DMS 273 treated with DMSO at 0.1 percent for 48 hours (cell line): ENCODE data around the gene SPNS2.
"Not testable (repeated sequence)": the region's sequence is repeated elsewhere in the genome, so short reads cannot be mapped to it uniquely, and the experiment has no call there.

ENCODE experiments used
- DNase-seq: peaks from one replicate; lab custom pipeline; 2025; lab: John Stamatoyannopoulos, UW

The SPNS2 gene

GRCh38 chr17:4572131-4572530, 73.5 kb downstream of the SPNS2 start:
- DNase-seq = no peak

DNA sequence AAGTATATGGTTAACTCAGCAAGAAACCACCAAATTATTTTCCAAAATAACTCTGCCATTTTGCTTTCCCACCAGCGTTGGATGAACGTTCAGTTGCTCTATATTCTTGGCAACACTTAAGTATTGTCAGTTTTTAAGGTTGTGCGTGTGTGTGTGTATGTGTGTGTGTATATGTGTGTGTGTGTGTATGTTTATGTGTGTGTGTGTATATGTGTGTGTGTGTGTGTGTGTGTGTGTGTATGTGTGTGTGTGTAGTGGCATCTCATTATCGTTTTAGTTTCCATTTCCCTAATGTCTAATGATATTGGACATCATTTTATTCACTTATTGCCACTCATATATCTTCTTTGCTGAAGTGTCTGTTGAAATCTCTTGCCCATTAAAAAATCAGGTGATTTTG, 74.4 kb downstream of the SPNS2 start:
- DNase-seq = no peak

DNA sequence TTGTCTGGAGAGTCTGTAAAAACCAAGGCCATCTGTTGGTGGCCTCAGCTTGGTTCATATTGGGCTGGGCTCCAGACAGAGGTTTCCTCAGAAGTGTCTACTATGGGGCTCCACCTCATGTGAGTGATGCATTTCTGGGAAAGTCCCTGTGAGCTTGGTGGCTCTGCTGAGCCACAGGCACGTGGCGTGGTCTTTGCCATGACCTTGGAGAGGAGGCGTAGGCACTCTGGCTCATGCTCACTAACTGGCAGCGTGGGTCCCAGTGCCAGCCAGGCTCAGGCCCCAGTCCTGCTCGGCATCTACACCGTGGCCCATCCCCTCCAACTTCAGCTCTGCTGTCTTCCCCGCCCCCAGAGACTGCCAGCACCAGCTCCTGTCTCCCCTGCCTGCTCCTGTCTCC, 75.0 kb downstream of the SPNS2 start:
- DNase-seq = no peak

DNA sequence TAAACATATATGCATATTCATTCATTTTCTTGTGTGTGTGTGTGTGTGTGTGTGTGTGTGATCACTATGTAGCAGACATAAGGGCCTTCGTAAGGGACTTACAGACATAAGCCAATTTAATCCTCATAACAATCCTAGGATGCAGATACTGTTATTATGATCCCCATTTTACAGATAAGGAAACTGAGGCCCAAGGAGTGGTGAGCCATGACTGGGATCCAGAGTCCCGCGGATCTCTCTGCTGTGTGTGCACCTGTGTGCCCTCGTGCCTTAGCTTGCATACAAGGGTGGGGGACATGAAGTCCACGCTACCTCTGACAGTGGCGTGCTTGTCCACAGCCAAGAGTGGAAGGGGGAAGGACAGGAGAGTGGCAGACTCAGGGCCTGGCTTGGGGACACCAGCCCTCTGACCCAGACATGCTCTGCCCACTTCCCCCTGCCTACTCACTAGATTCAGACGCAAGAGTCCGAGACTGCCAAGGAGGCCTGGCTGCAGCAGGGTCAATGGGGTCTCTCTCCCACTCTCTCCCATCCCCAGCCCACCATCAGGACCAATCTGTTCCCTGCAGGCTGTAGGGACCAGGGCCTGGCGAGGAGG, 75.9 kb downstream of the SPNS2 start:
- no peak for DNase-seq

GRCh38 chr17:4576161-4576558, 77.5 kb downstream of the SPNS2 start:
- no peak for DNase-seq

- DNase-seq = no peak
These were observed 78.1 kb downstream of the SPNS2 start for GRCh38 chr17:4576729-4577322.

- no peak for DNase-seq
These were observed 78.8 kb downstream of the SPNS2 start for GRCh38 chr17:4577386-4577993.

DNA sequence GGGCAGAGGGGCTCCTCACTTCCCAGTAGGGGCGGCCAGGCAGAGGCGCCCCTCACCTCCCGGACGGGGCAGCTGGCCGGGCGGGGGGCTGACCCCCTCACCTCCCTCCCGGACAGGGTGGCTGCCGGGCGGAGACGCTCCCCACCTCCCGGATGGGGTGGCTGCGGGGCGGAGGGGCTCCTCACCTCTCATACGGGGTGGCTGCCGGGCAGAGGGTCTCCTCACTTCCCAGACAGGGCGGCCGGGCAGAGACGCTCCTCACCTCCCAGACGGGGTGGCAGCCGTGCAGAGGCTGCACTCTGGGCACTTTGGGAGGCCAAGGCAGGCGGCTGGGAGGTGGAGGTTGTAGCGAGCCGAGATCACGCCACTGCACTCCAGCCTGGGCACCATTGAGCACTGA, 79.7 kb downstream of the SPNS2 start:
- not testable (repeated sequence) for DNase-seq

DNA sequence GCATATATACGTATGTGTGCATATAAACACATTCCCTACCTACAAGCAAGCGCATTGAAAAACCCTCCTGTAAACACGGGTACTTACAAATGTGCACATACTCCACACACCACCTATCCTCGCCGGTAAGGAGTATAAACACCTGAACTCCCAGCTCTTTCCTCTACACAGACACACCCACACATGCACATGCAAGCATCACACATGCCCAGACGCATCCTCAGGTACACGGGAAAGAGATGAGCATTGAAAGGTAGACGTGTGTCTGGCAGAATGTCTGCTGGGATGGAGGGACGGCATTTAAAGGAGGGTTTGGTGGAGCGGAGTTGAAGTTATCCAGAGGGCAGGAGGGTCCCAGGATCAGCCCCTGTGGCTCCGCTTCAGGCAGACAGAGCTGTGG, 81.0 kb downstream of the SPNS2 start:
- DNase-seq = no peak

DNA sequence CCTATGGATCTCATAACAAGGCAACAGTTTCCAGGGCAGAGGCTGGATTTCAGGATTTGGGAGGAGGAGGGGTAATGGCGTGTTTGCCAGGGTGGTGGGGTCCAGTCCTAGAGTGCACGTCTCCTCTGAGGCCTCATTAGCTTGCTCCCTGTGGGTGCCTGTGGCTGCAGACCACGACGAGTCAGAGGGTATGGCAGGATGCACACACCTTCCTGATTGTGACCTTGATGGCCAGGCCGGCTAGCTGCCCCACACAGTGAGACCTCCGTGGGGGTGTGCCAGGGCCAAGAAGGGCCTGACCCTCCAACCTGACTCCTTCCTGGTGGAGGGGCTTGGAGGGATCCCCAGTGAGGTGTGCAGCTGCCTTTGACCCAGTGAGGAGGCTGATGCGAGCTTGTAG, 81.6 kb downstream of the SPNS2 start:
- no peak for DNase-seq

- DNase-seq = no peak
These were observed 83.4 kb downstream of the SPNS2 start for GRCh38 chr17:4582101-4582501.

DNA sequence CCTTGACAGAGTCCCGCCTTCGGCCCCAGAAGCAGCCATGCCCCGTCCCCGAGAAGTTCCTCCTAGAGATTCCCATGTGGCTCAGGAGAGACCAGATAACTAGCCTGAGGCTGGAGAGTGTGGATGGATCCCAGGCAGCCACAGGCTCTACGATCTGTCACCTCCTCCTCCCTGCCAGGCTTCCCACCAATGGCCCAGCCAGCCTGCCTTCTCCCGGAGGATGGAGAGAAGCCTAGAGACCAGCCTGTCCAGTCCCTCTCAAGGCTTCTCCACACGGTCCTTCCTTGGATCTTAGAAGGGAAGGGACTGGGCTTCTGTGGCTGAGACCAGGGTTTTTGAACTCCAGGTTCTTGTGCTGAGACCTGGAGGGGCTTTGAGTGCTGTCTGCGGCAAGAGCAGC, 84.0 kb downstream of the SPNS2 start:
- DNase-seq = no peak

DNA sequence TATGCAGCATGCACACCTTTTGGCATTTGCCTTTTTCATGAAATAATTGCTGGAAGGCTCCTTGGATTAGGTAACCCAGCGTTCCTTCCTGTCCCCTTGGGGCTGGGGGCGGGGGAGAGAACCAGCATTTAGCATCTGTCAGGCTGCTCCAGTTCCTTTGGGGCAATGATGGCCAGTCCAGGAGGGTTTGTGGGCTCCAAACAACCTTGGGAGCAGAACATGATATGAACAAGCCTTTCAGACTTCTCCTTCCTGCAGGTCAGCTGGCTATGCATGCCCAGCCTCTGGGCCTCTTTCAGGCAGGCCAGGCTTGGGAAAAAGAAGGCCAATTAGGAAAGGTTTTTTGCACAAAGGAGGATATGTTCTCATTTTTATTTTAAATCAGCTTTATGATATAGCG, 84.5 kb downstream of the SPNS2 start:
- DNase-seq = no peak

DNA sequence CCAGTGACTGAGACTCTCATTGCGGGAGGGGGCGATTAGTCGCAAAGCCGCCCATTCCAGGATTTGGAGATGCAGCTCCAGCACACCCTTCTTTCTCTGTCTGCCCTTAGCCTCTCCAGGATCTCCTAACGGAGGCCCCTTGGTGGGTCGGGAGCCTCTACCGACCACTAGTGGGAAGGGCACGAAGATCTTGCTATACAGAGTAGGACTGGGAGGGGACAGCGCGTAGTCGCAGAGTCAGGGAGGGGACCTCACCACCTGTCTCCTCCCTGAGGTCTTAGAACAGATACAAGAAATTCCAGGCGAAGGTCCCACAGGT, 85.1 kb downstream of the SPNS2 start:
- no peak for DNase-seq

DNA sequence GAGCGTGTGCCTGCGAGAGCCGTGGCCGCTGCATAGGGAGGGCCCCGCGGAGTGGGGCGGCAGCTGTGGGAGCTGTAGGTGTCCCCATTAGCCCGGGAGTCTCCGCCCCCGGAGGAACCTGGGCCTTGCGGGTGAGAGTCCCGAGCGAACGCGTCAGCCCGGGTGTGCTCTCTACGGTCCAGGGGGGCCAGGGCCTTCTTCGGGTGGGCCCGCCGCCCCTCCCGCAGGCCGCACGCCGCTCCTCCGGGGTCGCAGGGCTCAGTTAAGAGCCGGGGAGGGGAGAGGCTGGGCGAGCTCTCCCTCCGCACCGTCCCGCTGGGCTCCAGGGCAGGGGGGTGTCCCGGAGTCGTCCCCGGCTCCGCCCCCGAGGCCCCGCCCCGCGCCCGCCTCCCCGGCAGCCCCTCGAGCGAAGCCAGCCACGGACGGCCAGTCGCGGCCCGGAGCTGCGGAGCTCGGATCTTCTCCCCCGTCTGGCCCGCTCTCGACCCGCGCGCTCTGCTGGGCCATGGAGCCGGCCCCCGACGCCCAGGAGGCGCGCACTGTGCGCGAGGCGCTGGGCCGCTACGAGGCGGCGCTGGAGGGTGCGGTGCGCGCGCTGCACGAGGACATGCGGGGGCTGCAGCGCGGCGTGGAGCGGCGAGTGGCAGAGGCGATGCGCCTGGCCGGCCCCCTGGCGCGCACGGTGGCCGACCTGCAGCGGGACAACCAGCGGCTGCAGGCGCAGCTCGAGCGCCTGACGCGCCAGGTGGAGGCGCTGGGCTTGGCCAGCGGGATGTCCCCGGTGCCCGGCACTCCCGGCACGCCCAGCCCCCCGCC, 85.6 kb downstream of the SPNS2 start, which contains the start of gene SMTNL2:
Gene SMTNL2, plus strand, starts transcription at position 429 of the 816 bp plus-strand sequence. Its CDS starts 77 bp downstream, at position 506.
- DNase-seq = no peak

- DNase-seq = no peak
These were observed 86.4 kb downstream of the SPNS2 start for GRCh38 chr17:4584917-4585637.

DNA sequence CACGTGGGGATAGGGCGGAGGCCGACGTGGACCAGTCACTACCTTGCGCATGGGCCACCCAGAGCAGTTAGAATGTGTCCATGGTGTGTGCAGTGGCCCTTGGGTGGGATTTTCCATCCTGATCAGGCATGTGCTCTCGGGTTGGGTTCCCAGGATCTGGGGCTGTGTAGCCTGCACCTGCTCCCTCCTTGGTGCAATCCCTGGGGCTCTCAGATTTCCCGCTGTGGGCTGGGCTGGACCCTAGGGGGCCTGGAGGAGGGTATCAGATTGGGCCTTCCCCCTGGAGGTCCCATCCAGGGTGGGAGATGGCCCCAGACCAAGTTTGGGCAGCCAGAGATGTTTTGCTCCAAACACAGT, 86.9 kb downstream of the SPNS2 start:
- DNase-seq = no peak

DNA sequence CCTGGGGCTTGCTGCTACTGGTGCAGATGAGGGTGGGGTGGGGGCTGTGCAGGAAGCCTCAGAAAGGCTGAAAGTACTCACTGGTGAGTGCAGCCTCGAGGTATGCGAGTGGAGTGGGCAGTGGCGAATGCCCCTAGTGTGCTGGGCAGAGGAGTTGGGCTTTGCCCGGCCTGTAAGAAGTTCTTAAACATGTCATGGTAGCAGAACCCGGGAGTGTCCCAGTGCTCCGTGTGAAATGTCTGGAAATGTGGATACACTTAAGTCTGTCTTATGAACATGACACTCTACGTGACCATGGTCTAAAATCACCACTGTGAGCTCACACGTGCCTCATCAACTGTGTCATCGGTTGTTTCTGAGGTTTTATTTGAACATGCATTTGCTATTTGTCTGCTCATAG, 87.4 kb downstream of the SPNS2 start:
- DNase-seq = no peak

- DNase-seq = no peak
These were observed 88.5 kb downstream of the SPNS2 start for GRCh38 chr17:4587195-4587594.

GRCh38 chr17:4587803-4588202, 89.1 kb downstream of the SPNS2 start:
- no peak for DNase-seq

DNA sequence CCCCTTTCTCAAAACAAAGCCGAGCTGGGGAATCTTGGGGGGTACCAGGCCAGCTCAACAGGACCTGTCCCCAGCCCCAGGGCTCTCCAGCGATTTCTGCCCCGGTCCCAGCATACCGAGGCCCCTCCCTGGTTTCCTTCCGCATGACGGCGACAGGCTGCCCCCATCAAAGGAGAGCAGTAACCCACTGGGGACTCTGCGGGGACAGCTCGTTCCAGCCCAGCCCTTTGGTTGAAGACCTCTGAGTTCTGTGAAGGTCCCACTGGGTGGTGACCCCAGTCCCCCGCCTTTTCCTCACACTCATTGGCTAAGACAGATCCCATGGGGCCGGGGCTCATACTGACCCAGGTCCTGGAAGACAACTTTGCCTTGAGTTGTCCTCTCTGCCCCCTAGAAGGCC, 89.7 kb downstream of the SPNS2 start:
- DNase-seq = no peak
